Fibroblast of skin of left biceps (primary cell): ENCODE data around the gene COL8A1.

Experiments used
- DNase-seq, 2 experiments: peaks; one replicate each; pipeline ENCODE4 v3.0.0-alpha.2; 2013; ENCODE audit warnings: low read depth in 2 of 2

The COL8A1 gene

GRCh38 chr3:99843590-99844258 is 205.3 kb downstream of the COL8A1 start:
- DNase-seq, result no peak

GRCh38 chr3:99845331-99845730 is 206.9 kb downstream of the COL8A1 start:
- DNase-seq, result no peak

- DNase-seq, result no peak
Measured at GRCh38 chr3:99845999-99846398, 207.6 kb downstream of the COL8A1 start.

- no peak for DNase-seq
Measured at GRCh38 chr3:99846477-99847160, 208.2 kb downstream of the COL8A1 start.

GRCh38 chr3:99848433-99848832 is 210.0 kb downstream of the COL8A1 start:
- no peak for DNase-seq
